ELF-1 (cell line): Measurements from ENCODE around the gene RAD18.

Source experiments
- DNase-seq: peaks from one replicate; pipeline ENCODE4 v3.0.0-alpha.2; 2016; ENCODE audit warnings: low read depth, low spot score

RAD18 gene

DNA sequence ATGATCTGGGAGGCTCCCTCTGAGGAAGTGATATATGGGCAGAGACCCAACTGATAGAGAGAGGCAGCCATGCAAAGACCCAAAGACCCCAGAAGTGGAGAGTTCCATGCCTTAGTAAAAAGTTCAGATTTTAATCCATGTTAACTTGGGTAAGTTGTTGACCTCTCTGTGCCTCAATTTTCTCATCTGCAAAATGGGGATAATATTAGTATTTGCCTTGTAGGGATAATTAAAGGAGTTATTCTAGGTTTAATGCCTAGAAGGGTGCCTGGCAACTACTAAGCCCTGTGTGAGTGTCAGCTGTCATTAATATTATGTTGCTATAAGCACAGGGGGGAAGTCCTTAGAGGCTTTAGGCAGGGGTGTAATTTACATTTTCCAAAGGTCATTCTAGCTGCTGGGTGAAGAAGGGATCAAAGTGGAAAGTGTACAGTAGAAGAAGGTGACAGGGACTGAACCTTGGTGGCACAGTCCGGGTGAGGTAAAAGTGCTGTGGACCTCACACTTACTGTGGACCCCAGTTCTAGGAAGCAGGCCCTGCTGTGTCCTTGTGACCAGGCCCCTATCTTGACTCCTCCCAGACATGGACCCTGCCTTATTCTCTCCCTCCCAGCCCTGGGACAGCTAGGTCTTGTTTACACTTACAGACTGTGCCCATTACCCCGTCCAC is 3.0 kb upstream of the RAD18 start:
- no peak for DNase-seq

DNA sequence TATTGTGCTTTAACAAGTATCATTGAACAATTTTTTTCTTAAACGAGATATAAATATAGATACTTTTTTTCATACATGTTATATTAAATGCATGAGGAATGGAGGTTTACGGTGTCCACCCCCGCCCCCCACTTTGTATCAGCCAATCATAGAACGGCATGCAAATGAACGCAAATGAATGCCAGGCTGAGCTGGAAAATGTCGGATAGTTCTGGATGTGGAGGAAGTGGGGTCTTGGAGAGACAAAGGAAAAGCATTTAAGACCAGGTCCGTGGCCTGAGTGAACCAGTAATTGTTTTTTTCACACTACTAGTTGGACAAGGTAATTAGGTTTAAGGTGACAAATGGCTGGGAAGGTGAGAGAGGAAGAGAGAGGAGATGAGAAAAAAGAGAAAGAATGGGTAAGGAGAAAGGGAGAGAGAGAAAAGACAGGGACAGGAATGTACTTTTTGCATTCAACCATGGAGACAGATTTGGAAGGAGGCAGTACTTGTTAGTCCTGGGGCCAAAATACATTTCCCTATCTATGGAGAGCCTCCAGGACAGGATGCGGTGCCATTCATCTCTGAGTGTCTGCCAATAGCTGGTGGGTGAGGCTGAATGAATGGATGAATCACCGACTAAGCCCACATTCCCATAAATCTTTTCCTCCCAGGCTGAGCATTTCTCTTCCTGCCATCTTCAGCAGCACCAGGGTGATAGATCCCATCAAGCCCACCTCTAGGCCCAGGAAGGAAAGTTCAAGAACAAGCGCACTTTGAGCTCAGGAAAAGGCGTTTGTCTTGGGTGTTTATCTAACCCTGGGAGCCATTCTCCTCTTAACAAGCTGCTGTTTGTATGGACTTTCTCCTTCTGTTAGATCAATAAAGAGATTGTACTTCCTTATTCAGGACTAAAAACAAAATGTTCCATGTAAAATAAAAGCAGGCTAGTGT is 1.4 kb upstream of the RAD18 start:
- DNase-seq = peak; percentile 65

- no peak for DNase-seq
These were observed 928 bp downstream of the RAD18 start for GRCh38 chr3:8962226-8962861.

- DNase-seq = no peak
These were observed 3.6 kb downstream of the RAD18 start for GRCh38 chr3:8959668-8960067.

DNA sequence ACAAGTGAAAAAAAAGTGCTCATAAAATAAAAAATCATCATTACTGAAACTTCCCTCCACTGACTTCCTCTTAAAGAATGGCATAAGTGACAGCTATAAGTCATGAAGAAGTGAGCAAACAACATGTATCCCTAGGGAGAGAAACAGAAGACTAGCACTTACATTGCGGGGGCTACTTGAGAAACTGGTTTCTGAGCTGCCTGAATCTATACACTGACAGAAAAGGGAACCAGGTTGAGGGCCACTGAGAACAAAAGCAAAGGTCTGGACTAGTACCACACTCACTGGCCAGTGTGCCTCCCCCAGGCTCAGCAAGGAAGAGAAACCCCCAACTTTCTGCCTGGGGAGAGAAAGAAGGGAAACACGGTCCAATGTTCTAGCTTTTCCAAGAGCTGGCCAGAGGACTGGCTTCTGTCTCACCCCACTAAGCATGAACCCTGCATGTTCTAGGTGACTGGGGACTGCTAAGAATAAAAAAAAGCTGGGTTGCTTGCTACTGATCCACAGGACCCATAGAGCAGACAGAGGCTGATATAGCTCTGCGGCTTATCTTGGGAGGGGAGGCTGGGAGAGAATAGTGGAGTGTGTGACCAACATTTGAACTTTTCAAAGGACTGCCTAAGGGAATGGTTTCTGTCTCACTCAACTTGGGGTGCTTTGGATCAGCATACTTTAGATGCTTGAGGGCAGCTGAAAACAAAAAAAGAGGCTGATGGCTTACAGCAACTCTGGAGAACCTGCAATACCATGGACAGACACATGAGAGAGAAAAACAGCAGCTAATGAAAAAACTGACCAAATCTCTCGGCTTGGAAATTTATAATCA is 8.1 kb downstream of the RAD18 start:
- peak; percentile 82 for DNase-seq

- DNase-seq = no peak
These were observed 10.0 kb downstream of the RAD18 start for GRCh38 chr3:8953313-8953712.

GRCh38 chr3:8952130-8952529 is 11.1 kb downstream of the RAD18 start:
- no peak for DNase-seq

GRCh38 chr3:8945890-8946600 is 17.2 kb downstream of the RAD18 start:
- no peak for DNase-seq

DNA sequence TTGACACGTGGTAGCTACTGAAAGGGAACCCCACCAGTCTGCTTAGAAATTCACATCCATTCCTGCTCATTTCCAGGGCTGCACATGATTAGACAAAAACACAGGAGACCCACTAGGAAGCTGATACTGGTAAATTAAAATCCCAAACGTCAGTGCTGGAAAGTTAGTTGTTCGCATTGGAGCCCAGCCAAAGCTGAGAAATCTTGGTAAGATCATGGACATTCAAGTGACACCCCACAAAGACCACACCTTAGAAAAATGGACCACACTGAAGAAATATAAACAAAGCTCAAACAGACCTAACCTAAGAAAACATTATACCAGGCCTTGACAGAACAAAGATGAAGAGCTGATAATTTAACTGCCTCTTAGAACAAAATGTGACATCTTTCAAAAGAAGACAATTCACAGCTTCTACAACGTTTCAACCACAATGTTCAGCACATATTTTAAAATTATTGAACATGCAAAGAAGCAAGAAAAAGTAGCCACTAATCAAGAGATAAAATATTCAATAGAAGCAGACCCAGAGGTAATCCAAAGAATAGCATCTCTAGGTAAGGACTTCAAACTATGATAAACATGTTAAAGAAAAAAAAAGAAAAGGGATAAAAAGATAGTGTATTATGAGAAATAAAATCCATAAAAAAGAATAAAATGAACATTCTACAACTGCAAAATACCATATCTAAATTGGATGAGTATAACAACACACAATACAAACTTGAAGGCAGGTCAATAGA is 20.4 kb downstream of the RAD18 start:
- DNase-seq = no peak

- DNase-seq = no peak
These were observed 21.2 kb downstream of the RAD18 start for GRCh38 chr3:8942115-8942514.

DNA sequence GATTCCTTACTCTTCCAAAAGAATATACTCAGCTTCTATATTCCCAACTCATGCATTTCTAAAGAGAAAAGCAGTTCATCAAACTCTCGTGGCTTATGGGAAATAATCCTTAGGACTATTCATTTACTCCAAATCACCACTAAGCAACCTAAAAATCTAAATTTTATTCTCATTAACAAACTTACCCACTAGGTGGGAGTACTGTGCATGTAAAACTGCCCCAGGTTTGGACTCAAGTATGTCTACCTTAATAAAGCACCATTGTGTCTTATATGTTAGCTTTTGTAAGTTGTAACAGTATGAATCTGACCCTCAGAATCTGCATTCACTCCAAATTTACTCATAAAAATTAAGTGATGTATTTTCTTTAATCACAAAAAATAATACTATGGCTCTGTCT is 25.3 kb downstream of the RAD18 start:
- DNase-seq = no peak

DNA sequence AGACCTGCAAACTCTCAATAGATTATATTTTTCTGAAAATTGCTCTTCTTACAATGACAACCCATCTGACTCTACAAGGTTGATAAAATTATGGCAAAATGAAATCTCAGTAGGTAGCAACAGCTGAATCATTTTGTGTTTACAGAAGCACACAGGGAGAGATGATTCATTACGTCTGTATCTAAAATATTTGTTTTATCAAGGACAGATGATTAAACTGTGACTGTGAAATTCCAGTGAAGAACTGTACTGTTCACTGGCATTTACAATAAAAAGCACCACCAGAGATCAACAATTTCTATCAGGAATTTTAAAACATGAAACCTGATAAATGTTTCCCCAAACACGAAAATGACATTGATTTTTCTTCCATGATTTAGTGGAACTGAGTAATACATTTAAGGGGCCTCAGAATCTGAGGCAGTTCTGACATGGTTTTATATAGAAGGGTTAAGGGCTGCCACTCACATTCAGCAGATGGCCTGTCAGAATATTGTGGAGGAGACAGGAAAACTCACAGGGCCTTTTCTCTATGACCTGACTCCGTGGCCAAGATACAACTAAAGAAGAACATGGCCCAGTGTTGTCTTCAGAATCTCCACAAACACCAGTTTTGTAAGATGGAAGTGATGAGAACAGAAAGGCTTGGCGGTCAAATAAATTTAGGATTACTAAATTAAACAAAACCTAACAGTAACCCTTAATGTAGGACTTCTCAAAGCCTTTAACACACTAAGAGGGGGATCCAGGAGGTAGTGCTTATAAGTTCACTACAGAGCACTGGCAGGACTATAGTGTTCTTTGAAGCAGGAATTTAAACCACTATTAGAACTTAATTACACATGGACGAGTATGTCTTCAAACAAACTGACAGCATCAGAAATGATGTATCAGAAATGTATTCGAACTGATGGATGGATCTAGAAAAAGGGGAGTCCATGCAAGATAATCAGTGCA is 25.9 kb downstream of the RAD18 start:
- no peak for DNase-seq

DNA sequence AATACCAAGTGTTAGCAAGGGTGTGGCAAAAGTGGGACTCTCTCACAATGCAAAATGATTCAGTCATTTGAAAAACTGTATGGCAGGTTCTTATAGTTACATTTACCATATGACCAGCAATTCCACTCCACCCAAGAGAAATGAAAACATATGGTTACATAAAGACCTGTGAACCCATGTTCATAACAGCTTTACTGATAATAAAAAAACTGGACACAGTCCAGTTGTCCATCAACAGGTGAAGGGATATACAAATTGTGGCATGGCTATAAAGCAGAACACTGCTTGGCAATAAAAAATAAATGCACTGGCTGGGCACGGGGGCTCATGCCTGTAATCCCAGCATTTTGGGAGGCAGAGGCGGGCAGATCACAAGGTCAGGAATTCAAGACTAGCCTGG is 30.8 kb downstream of the RAD18 start:
- no peak for DNase-seq

GRCh38 chr3:8931342-8931741 is 31.9 kb downstream of the RAD18 start:
- no peak for DNase-seq

DNA sequence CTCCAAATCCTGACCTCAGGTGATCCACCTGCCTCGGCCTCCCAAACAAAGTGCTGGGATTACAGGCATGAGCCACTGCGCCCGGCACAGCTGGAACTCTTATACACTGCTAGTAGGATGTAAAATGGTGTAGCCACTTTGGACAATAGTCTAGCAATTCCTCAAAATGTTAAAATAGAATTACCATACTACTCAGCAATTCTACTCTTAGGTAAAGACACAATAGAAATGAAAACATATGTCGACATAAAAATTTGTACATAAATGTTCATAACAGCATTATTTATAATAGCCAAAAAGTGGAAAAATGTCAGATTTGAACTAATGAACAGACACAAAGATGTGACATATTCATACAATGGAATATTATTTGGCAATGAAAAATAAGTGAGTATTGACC is 33.4 kb downstream of the RAD18 start:
- no peak for DNase-seq

DNA sequence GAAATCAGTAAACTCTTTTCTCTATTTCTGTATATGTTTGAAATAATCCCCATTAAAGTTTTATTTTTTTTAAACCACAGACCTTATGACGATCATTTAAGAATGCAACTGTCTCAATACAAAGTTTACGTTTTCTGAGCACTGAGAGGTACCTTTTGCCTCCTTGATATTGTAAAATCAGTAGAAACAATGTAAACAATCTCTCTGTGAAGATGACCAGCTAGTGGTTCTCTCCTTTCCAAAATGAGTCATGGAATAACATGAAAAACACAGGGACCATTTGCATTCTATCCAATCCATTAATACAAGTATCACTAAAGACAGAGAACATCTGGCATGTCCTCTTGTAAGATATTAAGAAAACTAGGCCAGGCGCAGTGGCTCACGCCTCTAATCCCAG is 48.8 kb downstream of the RAD18 start:
- DNase-seq = no peak

GRCh38 chr3:8911781-8912180 is 51.5 kb downstream of the RAD18 start:
- no peak for DNase-seq

DNA sequence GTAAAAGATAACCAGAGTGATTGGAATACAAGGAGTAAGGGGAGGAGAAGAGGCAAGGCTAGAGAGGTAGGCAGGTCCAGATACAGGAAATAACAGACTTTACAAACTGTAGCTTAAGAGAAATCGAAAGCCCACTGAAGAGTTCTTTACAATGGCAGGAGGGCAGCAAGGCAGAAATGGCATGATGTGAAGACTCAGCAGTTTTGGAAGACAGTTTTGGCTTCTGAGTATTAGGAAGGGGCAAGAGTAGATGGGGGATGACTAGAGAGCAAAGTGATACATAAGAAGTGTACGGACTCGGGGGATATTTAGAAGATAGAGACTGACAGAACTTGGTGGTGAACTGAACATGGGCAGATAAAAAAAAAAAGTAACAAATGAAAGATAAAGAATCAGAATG is 54.1 kb downstream of the RAD18 start:
- DNase-seq = no peak

DNA sequence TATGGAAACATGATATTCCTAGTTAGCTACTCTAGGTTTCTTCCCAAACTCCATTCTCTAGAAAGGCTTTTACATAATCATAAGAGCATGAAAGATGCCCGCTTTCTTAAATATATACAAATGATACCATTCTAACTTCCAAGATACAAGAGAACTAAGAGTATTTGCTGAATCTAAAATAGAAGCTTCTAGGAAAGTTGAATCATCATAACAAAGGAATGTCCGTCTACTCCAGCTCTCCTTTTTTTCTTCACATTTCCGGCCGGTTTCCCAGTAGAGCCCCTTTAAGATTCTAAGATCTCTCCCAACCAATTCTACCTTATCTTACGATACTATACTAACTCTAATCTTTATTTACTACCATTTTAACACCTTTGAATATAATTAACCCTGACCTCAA is 60.1 kb downstream of the RAD18 start:
- DNase-seq = no peak
